Stimulated activated CD4-positive, alpha-beta T cell treated with anti-CD3 and anti-CD28 coated beads, Interleukin-4, amount 100 ng/mL, for 24 hours (primary cell): ENCODE results near the gene MID1IP1.

Source experiments
- DNase-seq: peaks from one replicate; pipeline ENCODE4 v3.0.0-alpha.2; 2020

Gene MID1IP1

DNA sequence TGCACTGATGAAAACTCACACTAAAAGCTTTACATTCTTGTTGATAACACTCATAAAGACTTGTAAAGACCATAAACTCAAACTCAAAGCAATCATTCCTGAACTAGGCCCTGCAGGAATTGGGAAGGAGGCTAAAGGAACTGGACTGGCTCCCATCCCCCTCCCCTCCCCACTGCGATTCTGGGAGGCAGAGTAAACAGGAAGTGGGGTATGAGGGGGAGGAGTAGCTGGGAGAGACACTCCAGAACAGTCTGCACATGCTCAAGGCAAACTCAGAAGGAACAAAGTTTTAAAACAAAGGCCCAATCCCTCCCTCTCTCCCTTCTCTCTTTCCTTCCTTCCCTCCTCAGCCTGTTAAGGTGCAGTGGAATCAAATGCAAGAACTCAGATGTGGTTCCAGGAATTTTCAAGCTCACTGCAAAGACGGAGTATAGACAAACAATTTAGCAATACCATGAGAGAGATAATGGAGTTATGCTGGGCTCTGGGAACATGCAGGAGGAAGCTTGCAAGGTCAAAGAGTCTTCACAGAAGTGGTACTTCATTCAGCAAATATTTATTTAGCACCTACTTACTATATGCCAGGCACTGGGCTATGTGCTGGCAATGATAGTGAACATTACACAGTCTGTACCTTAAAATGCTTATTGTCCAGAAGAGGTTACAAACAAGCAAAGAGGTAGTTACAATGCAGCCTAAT lies 15.9 kb downstream of the MID1IP1 start:
- DNase-seq, result no peak

GRCh38 chrX:38819163-38819562 lies 17.9 kb downstream of the MID1IP1 start:
- DNase-seq, result no peak

GRCh38 chrX:38819709-38820108 lies 18.4 kb downstream of the MID1IP1 start:
- no peak for DNase-seq

- no peak for DNase-seq
These were observed 19.5 kb downstream of the MID1IP1 start for GRCh38 chrX:38820751-38821150.

DNA sequence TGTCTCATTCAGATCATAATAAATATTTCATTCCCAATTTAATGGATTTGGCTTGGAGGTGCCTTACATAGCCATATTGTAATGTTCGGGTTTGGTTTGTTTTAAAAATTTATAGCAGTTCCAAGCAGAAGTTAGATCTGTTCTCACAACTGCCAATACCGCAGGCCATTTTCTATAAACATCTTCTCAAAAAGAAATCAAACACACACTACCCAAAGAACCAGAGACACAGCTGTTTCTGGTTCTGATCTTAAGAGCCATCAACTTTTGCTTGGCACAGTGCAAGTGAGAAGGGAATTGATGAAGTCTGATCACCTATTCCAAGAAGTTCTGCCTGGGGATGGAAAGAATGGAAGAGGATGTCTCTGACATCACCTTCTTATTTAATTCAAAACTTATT lies 22.9 kb downstream of the MID1IP1 start:
- no peak for DNase-seq

DNA sequence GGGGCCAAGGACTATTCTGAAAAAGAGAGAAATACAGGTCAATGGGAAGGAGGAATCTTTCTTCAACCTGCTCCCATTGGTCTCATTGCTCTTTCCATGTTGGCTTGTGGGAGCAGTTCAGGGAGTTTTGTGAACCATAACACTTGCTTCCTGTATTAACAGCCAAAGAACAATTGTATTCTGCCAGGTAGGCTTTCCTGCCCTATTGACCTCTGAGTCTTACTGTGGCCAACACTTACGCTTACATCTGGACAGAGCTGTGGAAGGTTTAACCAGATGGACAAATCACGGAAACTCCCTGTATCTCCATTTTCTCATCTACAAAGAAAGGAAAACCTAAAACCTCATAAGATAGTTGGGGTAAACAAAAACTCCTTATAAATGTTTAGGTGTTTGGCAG lies 30.7 kb downstream of the MID1IP1 start:
- DNase-seq, result no peak

DNA sequence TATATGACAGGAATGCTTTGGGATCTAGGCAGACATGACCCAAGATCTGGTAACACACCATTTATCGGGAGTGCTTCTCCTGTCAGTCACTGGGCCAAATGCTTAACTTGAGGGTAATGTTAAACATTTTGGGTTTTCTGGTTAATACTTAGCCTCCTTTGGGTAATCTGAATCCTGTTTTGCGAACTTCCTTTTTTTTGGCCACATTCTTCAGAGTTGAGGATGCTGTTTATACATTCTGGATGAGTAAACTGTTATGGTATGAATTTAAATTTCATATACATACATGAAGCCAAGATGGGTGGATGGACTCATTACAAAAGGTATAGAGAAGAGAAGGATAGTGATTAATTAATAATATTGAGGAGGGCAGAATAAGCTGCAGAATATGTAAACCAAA lies 36.1 kb downstream of the MID1IP1 start:
- no peak for DNase-seq

DNA sequence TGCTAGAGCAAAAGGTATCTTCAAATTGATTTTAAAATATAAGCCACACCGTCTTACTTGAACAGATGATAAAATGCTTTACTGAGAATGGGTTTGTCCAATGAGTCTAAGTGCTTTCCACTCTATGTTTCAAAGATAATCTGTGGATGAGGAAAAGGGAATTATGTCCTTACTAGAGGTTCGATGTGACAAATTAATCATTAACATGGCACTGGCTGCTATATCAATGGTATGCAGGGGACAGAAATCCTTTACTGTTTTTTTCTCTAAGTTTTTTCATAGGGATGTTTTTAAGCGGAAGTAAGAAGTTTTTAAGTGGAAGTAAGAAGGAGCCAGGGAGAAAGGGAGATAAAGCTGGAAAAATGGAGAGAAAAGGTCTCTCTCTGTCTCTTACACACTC lies 38.0 kb downstream of the MID1IP1 start:
- DNase-seq, result no peak

DNA sequence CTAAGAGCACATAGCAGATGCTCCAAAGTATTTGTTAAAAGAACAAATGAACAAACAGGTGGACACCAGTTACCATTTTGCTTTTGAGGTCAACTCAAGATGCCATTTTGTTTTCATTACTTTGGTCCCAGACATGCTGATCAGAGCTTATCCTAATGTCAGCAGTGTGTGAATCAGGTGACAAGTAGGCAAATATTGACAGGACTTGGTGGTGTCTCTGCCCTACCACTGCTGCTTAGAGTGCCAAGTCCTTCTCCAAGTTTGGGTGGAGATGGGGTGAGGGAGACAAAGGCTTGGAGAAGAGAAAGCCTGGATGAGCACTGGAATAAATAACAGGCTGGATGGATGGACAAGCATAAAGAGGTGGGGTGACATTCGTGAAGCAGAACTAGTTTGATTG lies 38.7 kb downstream of the MID1IP1 start:
- no peak for DNase-seq

DNA sequence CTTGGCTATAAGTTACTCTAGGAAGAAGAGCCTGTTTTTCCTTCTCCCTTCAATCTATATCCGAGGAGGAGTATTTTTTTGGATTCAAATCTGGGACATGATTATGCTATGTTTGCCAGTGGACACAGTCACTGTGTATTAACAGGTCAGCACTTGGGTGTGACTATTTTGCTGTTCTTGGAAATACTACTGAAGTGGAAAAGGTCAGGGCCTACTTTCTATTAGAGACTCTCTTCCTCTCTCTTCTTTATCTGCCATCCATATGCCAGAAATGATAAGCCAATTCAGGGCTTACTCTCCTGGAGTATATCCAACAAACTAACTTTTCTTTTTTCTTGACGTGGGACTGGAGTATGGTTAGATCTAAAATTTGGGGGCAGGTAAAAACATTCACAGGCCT lies 40.5 kb downstream of the MID1IP1 start:
- no peak for DNase-seq

- no peak for DNase-seq
These were observed 44.2 kb downstream of the MID1IP1 start for GRCh38 chrX:38845426-38845825.

DNA sequence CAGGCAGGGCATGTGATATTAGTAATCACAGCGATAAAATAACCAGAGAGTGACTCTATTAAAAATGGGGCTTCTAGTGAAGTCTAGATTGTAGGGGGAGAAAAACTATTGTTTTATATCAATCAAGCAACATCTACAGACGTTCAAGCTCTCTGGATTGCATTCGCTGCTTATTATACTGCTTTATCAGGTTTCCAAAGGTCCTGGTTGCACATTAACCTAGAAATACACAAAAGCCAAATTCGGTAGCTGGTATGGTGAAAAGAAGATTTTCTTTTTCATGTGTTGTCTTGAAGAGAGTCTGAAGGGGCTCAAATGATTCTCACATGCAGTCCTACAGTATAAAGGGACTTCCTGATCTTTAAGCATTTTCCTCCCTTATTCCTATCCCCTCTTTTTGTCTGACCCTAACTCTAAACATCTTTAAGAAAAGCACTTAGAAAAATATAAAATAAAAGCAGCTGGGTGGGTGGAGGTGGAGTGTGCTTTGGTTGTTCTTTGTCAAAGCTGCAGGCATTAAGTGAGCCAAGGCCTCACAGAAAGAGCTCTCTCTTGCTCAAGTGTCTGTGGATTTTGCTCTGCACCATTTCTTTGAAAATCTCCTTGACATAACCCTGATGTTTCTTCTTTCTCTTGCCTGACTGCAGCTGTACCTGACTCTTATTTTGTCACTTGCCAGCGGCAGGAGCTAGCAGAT lies 46.1 kb downstream of the MID1IP1 start:
- DNase-seq, result no peak

DNA sequence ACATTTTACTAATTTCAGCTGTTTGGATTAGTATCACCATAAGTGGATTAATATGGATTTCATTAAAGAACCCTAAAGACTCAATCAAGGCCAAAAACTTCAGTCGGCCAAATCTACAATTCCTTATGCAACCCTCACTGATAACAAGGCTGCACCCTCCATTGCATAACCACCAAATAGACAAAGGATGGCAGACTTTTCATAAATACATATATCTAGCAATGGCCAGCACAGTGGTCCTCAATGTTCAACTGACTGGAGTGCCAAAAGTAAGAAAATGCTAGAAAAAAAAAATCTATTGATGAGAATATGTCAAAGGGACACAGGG lies 46.6 kb downstream of the MID1IP1 start:
- DNase-seq, result no peak

- no peak for DNase-seq
These were observed 47.6 kb downstream of the MID1IP1 start for GRCh38 chrX:38848671-38849455.

DNA sequence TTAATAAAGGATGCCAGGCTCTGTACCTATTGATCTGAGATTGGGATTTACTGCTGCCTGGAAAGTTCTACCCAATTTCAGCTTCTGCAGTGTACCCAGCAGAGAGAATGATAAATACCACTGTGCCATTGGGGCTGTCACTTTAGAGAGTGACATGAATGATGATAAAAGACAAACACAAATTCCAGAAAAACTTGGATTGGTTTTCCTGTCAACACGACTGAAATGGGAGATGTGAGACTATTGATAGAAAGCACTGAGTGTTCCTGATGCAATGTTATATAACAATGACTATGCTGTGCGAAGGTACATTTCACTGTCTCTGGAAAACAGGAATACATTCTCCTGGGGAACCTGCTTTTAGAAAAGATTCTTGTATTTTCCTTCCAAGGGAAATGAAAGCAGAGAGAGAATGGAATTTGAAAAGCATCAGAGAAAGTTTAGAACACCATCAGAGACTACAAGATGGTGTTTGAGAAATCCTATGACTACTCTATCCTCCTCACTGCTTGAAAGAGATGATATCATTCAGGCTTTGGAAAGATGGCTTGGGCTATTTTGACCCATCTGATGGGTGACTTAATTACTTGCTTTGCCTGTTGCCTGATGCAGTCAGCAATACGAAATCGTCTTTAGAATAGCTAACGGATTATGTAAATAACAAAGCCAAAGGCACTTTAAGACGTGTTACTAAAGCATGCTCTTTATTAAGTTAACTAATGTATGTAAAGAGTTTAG lies 49.7 kb downstream of the MID1IP1 start:
- DNase-seq, result no peak

DNA sequence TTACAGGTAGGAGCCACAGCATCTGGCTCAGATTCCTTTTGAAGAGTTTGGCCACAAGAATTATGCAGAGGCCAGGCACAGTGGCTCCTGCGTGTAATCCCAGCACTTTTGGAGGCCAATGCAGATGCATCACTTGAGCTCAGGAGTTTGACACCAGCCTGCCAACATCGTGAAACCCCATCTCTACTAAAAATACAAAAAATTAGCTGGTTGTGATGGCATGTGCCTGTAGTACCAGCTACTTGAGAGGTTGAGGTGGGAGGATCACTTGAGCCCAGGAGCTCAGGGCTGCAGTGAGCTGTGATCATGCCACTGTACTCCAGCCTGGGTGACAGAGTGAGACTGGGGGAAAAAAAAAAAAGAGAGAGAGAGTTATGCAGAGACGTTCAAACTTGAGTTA lies 53.0 kb downstream of the MID1IP1 start:
- DNase-seq, result no peak
